ENCODE results near the gene TNFSF10.
"Not testable (repeated sequence)": the region's sequence is repeated elsewhere in the genome, so short reads cannot be mapped to it uniquely, and the experiment has no call there.

TNFSF10 gene

GRCh38 chr3:172522871-172523818 is at the start of gene TNFSF10:
Gene TNFSF10 (minus strand): TSS chr3:172523430. CDS start chr3:172523384, 46 bp downstream.
- peak; percentile 27 to 47 for DNase-seq (ENCODE audit: low read depth in 2 of 2)

- no peak for DNase-seq (ENCODE audit: low read depth in 2 of 2)
Observed at GRCh38 chr3:172569128-172570008, 46.1 kb upstream of the TNFSF10 start.

- no peak for DNase-seq (ENCODE audit: low read depth in 2 of 2)
Observed at GRCh38 chr3:172568701-172569100, 45.5 kb upstream of the TNFSF10 start.

- DNase-seq (ENCODE audit: low read depth in 2 of 2): not testable (repeated sequence)
Observed at GRCh38 chr3:172566785-172567184, 43.6 kb upstream of the TNFSF10 start.

GRCh38 chr3:172564499-172564898 is 41.3 kb upstream of the TNFSF10 start:
- no peak for DNase-seq (ENCODE audit: low read depth in 2 of 2)

- peak in 1 of 2 donors; percentile 7 for DNase-seq (ENCODE audit: low read depth in 2 of 2)
Observed at GRCh38 chr3:172562871-172563865, 39.9 kb upstream of the TNFSF10 start.

GRCh38 chr3:172561897-172562640 is 38.8 kb upstream of the TNFSF10 start:
- DNase-seq (ENCODE audit: low read depth in 2 of 2): no peak

- no peak for DNase-seq (ENCODE audit: low read depth in 2 of 2)
Observed at GRCh38 chr3:172560586-172560985, 37.4 kb upstream of the TNFSF10 start.

GRCh38 chr3:172560026-172560425 is 36.8 kb upstream of the TNFSF10 start:
- DNase-seq (ENCODE audit: low read depth in 2 of 2): no peak

- no peak for DNase-seq (ENCODE audit: low read depth in 2 of 2)
Observed at GRCh38 chr3:172559020-172559419, 35.8 kb upstream of the TNFSF10 start.

GRCh38 chr3:172557515-172558220 is 34.4 kb upstream of the TNFSF10 start:
- no peak for DNase-seq (ENCODE audit: low read depth in 2 of 2)

GRCh38 chr3:172553526-172554252 is 30.5 kb upstream of the TNFSF10 start:
- DNase-seq (ENCODE audit: low read depth in 2 of 2): no peak

GRCh38 chr3:172552607-172553006 is 29.4 kb upstream of the TNFSF10 start:
- no peak for DNase-seq (ENCODE audit: low read depth in 2 of 2)

- DNase-seq (ENCODE audit: low read depth in 2 of 2): no peak
Observed at GRCh38 chr3:172551874-172552273, 28.6 kb upstream of the TNFSF10 start.

- DNase-seq (ENCODE audit: low read depth in 2 of 2): peak; percentile 60 to 85
Observed at GRCh38 chr3:172550347-172550943, 27.2 kb upstream of the TNFSF10 start.

GRCh38 chr3:172549144-172549543 is 25.9 kb upstream of the TNFSF10 start:
- no peak for DNase-seq (ENCODE audit: low read depth in 2 of 2)

- DNase-seq (ENCODE audit: low read depth in 2 of 2): no peak
Observed at GRCh38 chr3:172546628-172547214, 23.5 kb upstream of the TNFSF10 start.

- no peak for DNase-seq (ENCODE audit: low read depth in 2 of 2)
Observed at GRCh38 chr3:172546105-172546504, 22.9 kb upstream of the TNFSF10 start.

Measured in stimulated activated CD8-positive, alpha-beta memory T cell treated with anti-CD3 and anti-CD28 coated beads, Interleukin-7, amount 100 ng/mL, for 4 hours (primary cell).